Testis (tissue), 3 donors: Measurements from ENCODE around the gene FSD2. TPM values are rescaled to one million over a fixed set of nuclear protein-coding genes. Genes with fewer than 3 reads are reported as not detected.

Experiments
- DNase-seq: peaks from one replicate; pipeline ENCODE4 v3.0.0-alpha.2; 2019
- H3K27ac ChIP-seq, 2 donors: fragments of 200-600 bp; sonication (generic); one replicate each; pipeline ENCODE4 v1.5.1; 2019
- H3K27me3 ChIP-seq: fragments of 200-600 bp; sonication (generic); one replicate; pipeline ENCODE4 v1.5.1; 2019
- H3K36me3 ChIP-seq: fragments of 200-600 bp; sonication (generic); one replicate; pipeline ENCODE4 v1.5.1; 2017; ENCODE audit warnings: low read depth; ENCODE audit errors: missing control alignments
- H3K4me1 ChIP-seq: fragments of 200-600 bp; sonication (generic); one replicate; pipeline ENCODE4 v1.5.1; 2019
- H3K4me3 ChIP-seq, 2 donors: fragments of 200-600 bp; sonication (generic); one replicate each; pipeline ENCODE4 v1.5.1; 2017 to 2019
- H3K9me3 ChIP-seq: fragments of 200-600 bp; sonication (generic); one replicate; pipeline ENCODE4 v1.5.1; 2017
- CTCF ChIP-seq, 3 experiments: fragments of 450-650 bp in 2 of 3; fragments of 200-600 bp in 1 of 3; sonication (generic) in 1 of 3; IDR thresholded peaks; one replicate each; pipeline ENCODE4 v1.5.1; 2016 to 2019; ENCODE audit warnings: antibody characterized with exemption in 3 of 3, mild to moderate bottlenecking in 2 of 3, moderate library complexity in 1 of 3
- POLR2A ChIP-seq: fragments of 450-650 bp; IDR thresholded peaks from one replicate; pipeline ENCODE4 v1.6.1; 2017; ENCODE audit warnings: antibody characterized with exemption, mild to moderate bottlenecking, moderate library complexity
- WGBS, 2 donors: methylation state at CpG; one replicate each; pipeline ENCODE4 v1.1.5; 2018; 5-methylcytosine and 5-hydroxymethylcytosine counted together
- intact Hi-C: fragments of 100-400 bp; cut with DNase I; formaldehyde crosslinking; loops from one replicate; pipeline ENCODE4 v1.15.1; 2023; ENCODE audit warnings: low total_unique reads
- polyA plus RNA-seq: library from polyadenylated mRNA; stranded (reverse); fragments of 350-450 nt; fragmentation: Illumina TruSeq; extraction: RNeasy Lipid Tissue Mini Kit (QIAGEN cat#74804); gene quantifications from one replicate; pipeline ENCODE4 v1.2.3, GENCODE V29; 2014; ENCODE audit warnings: low read depth, low replicate concordance; ENCODE audit not compliant: insufficient read depth
- total RNA-seq, 2 donors: library from RNA; depleted of rRNA; stranded (reverse); fragments of >200 nt; gene quantifications; one replicate each; pipeline ENCODE4 v1.2.3, GENCODE V29; 2016

The FSD2 gene
- total and polyA plus RNA-seq, 3 donors from 2014 or later: 0.19 to 0.95 TPM; not detected in 1

- no peak overlapping the region for H3K27ac ChIP-seq
- H3K36me3 ChIP-seq: no peaks in the 10 kb centered on the region
- no peaks in the 10 kb centered on the region for H3K9me3 ChIP-seq
- 90 to 97% methylated on average over 2 of the region's 2 CpGs for WGBS, 2 donors
- DNase-seq: no peak
- no peaks in the 10 kb centered on the region for H3K27me3 ChIP-seq
- no peaks in the 10 kb centered on the region for H3K4me1 ChIP-seq
- intact Hi-C loops: no loop called here
- H3K4me3 ChIP-seq: no peak overlapping the region
- TF ChIP-seq CTCF (IDR thresholded peaks at IDR 0.05) (no peak), POLR2A (no peak)
These were observed 67.9 kb downstream of the FSD2 start for GRCh38 chr15:82737975-82738374.

GRCh38 chr15:82731527-82731926 is 74.3 kb downstream of the FSD2 start:
- no peaks in the 10 kb centered on the region for H3K36me3 ChIP-seq
- no peak overlapping the region for H3K4me3 ChIP-seq
- H3K27ac ChIP-seq: no peak overlapping the region
- H3K27me3 ChIP-seq: no peaks in the 10 kb centered on the region
- H3K9me3 ChIP-seq: no peaks in the 10 kb centered on the region
- TF ChIP-seq POLR2A (no peak), CTCF (IDR thresholded peaks at IDR 0.05) (no peak)
- WGBS, 2 donors: 95 to 98% methylated on average over 2 of the region's 2 CpGs
- DNase-seq: no peak
- H3K4me1 ChIP-seq: no peaks in the 10 kb centered on the region
- intact Hi-C loops: no loop called here

DNA sequence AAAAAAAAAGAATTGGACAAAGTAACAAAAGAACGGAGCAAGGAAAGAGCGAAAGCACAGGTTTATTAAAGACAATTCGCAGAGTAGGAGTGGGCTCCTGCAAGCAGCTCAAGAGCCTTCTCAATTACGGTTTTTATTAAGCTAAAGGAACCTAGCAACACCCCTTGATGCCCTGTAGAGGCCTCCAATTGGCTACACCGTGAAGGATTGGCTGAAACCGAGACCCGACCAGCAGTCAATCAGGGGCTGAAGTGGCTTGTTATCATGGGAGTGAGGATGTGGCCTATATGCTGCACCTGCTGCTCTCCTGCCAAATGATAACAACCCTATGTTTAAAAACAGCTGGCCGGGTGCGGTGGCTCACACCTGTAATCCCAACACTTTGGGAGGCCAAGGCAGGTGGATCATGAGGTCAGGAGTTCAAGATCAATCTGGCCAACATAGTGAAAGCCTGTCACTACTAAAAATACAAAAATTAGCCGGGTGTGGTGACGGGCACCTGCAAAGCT is 75.8 kb downstream of the FSD2 start:
- Histone ChIP-seq H3K36me3 (no peaks in the 10 kb centered on the region), H3K27me3 (no peaks in the 10 kb centered on the region), H3K4me1 (no peaks in the 10 kb centered on the region), H3K27ac (no peak overlapping the region), H3K9me3 (no peaks in the 10 kb centered on the region), H3K4me3 (no peak overlapping the region)
- no peak for DNase-seq
- 72 to 85% methylated on average over 11 of the region's 11 CpGs for WGBS, 2 donors
- intact Hi-C loops: no loop called here
- no peak for TF ChIP-seq POLR2A

DNA sequence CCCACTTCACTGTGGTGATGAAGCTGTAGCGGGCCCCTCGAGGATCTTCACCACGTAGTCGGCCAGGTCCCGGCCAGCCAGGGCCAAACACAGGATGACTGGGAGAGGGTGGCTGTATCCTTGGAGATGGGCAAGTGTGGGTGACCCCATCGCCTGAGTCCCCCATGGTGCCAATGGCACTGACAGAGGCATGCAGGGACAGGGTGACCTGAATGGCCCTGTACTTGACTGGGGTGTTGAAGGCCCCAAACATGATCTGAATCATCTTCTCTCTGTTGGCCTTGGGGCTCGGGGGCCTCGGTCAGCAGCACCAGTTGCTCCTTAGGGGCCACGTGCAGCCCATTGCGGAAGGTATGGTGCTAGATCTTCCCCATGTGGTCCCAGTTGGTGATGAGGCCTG is 79.1 kb downstream of the FSD2 start:
- intact Hi-C loops: no loop called here
- no peak overlapping the region for H3K27ac ChIP-seq

DNA sequence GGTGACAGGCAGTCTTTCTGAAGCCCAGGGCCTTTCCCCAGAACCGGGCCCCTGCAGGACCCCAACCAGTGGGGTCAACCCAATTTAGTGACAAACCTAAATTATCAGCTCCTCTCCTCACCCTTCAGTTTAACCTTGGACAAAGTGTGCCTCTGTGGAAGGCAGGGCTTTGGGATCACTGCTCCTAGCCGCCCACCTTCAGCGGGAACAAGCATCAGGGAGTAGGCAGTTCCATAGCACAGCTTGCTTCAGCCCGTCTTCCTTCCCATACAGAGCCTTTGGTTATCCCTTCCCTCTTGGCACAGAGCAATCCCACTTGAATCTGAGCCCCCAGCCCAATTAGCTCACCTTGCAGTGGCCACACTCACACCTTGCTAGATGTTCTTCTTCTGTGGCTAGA is 90.9 kb downstream of the FSD2 start:
- intact Hi-C loops: no loop called here

More for the DNA sequence above, 79.1 kb downstream of the FSD2 start:
- H3K9me3 ChIP-seq: no peaks in the 10 kb centered on the region
- no peaks in the 10 kb centered on the region for H3K4me1 ChIP-seq
- no peaks in the 10 kb centered on the region for H3K36me3 ChIP-seq
- no peak for TF ChIP-seq CTCF (IDR thresholded peaks at IDR 0.05)
- no peak for TF ChIP-seq POLR2A
- no peak overlapping the region for H3K4me3 ChIP-seq
- no peak for DNase-seq
- WGBS, 2 donors: 87 to 91% methylated on average over 6 to 10 of the region's 10 CpGs
- no peaks in the 10 kb centered on the region for H3K27me3 ChIP-seq

More for the DNA sequence above, 90.9 kb downstream of the FSD2 start:
- Histone ChIP-seq H3K27me3 (no peaks in the 10 kb centered on the region), H3K27ac (no peak overlapping the region), H3K36me3 (no peaks in the 10 kb centered on the region), H3K4me1 (no peaks in the 10 kb centered on the region), H3K4me3 (no peak overlapping the region), H3K9me3 (no peaks in the 10 kb centered on the region)
- 89 to 96% methylated on average over 4 of the region's 4 CpGs for WGBS, 2 donors
- TF ChIP-seq POLR2A: no peak
- TF ChIP-seq CTCF (IDR thresholded peaks at IDR 0.05): no peak
- DNase-seq: no peak
